Measurements from ENCODE around the gene SLC12A4. TPM values are rescaled to one million over a fixed set of nuclear protein-coding genes. Genes with fewer than 3 reads are reported as not detected.
A peak's percentile ranks its signal among the peaks of the same experiment; 100 is the strongest.
"Not testable (repeated sequence)": the region's sequence is repeated elsewhere in the genome, so short reads cannot be mapped to it uniquely, and the experiment has no call there.

Gene SLC12A4
- total RNA-seq, 1 donor from 2014 or later: 8.8 TPM

- Histone ChIP-seq H3K9me3 (ENCODE audit: low read depth) (no peaks in the 10 kb centered on the region), H2AFZ (replicated peaks) (no peak overlapping the region), H4K20me1 (ENCODE audit: low read depth) (no peaks in the 10 kb centered on the region), H3K36me3 (no peaks in the 10 kb centered on the region), H3K4me3 (no peak overlapping the region), H3F3A (ENCODE audit: low read depth) (no peaks in the 10 kb centered on the region), H3K79me2 (ENCODE audit: low read depth) (no peaks in the 10 kb centered on the region), H3K27ac (no peak overlapping the region), H3K4me2 (no peak overlapping the region), H3K27me3 (no peaks in the 10 kb centered on the region), H3K4me1 (no peaks in the 10 kb centered on the region), H3K9ac (no peak overlapping the region)
- Mint-ChIP-seq H3K9me3 (peaks cover 2% of the 10 kb centered on the region), H3K27ac (no peak overlapping the region), H3K4me3 (no peak overlapping the region), H3K4me1 (peaks cover 3% of the 10 kb centered on the region), H3K27me3 (ENCODE audit: insufficient read depth, low read depth) (peaks cover 2% of the 10 kb centered on the region), H3K36me3 (no peaks in the 10 kb centered on the region)
- TF ChIP-seq EZH2phosphoT487 (IDR thresholded peaks at IDR 0.05): no peak
- no peak for TF ChIP-seq EZH2 (IDR thresholded peaks at IDR 0.05)
- no peak for TF ChIP-seq CTCF (IDR thresholded peaks at IDR 0.05)
- no peak for DNase-seq (ENCODE audit: low spot score)
These were observed 34.6 kb upstream of the SLC12A4 start for GRCh38 chr16:68003031-68003430.

GRCh38 chr16:68000450-68000849 is 32.0 kb upstream of the SLC12A4 start:
- Mint-ChIP-seq H3K4me3 (no peak overlapping the region), H3K27ac (peak overlapping the region; percentile 72), H3K9me3 (peaks cover 2% of the 10 kb centered on the region), H3K36me3 (no peaks in the 10 kb centered on the region), H3K4me1 (peaks cover 3% of the 10 kb centered on the region), H3K27me3 (ENCODE audit: insufficient read depth, low read depth) (peaks cover 8% of the 10 kb centered on the region)
- no peaks in the 10 kb centered on the region for H3K79me2 ChIP-seq (ENCODE audit: low read depth)
- no peak overlapping the region for H3K9ac ChIP-seq
- TF ChIP-seq EZH2 (IDR thresholded peaks at IDR 0.05): no peak
- no peaks in the 10 kb centered on the region for H3K36me3 ChIP-seq
- no peak overlapping the region for H3K27ac ChIP-seq
- no peaks in the 10 kb centered on the region for H3K9me3 ChIP-seq (ENCODE audit: low read depth)
- H3K4me1 ChIP-seq: no peaks in the 10 kb centered on the region
- H4K20me1 ChIP-seq (ENCODE audit: low read depth): no peaks in the 10 kb centered on the region
- no peak overlapping the region for H3K4me3 ChIP-seq
- H2AFZ ChIP-seq (replicated peaks): no peak overlapping the region
- no peak overlapping the region for H3K4me2 ChIP-seq
- no peaks in the 10 kb centered on the region for H3F3A ChIP-seq (ENCODE audit: low read depth)
- DNase-seq (ENCODE audit: low spot score): no peak
- no peaks in the 10 kb centered on the region for H3K27me3 ChIP-seq

GRCh38 chr16:67999985-68000384 is 31.5 kb upstream of the SLC12A4 start:
- peaks cover 8% of the 10 kb centered on the region for H3K27me3 Mint-ChIP-seq (ENCODE audit: insufficient read depth, low read depth)
- H3K4me1 Mint-ChIP-seq: peaks cover 3% of the 10 kb centered on the region
- peaks cover 2% of the 10 kb centered on the region for H3K9me3 Mint-ChIP-seq
- DNase-seq (ENCODE audit: low spot score): no peak
- Histone ChIP-seq H2AFZ (replicated peaks) (no peak overlapping the region), H3K36me3 (no peaks in the 10 kb centered on the region), H4K20me1 (ENCODE audit: low read depth) (no peaks in the 10 kb centered on the region), H3K4me2 (no peak overlapping the region), H3F3A (ENCODE audit: low read depth) (no peaks in the 10 kb centered on the region), H3K79me2 (ENCODE audit: low read depth) (no peaks in the 10 kb centered on the region), H3K9ac (no peak overlapping the region), H3K4me3 (no peak overlapping the region), H3K27ac (no peak overlapping the region), H3K9me3 (ENCODE audit: low read depth) (no peaks in the 10 kb centered on the region), H3K4me1 (no peaks in the 10 kb centered on the region), H3K27me3 (no peaks in the 10 kb centered on the region)
- no peak overlapping the region for H3K27ac Mint-ChIP-seq
- no peak overlapping the region for H3K4me3 Mint-ChIP-seq
- no peaks in the 10 kb centered on the region for H3K36me3 Mint-ChIP-seq
- TF ChIP-seq EZH2phosphoT487 (IDR thresholded peaks at IDR 0.05) (no peak), CTCF (IDR thresholded peaks at IDR 0.05) (no peak), EZH2 (IDR thresholded peaks at IDR 0.05) (no peak)

GRCh38 chr16:67998779-67999688 is 30.6 kb upstream of the SLC12A4 start, which contains the start of gene DPEP2:
DPEP2 (minus strand) TSS chr16:67999484; CDS start chr16:67993212, 6,272 bp downstream.
- not testable (repeated sequence) for H4K20me1 ChIP-seq (ENCODE audit: low read depth); H3K36me3 ChIP-seq; H3K36me3 Mint-ChIP-seq; H3K4me3 Mint-ChIP-seq; DNase-seq (ENCODE audit: low spot score); H3F3A ChIP-seq (ENCODE audit: low read depth); H3K4me3 ChIP-seq; H3K27ac ChIP-seq; H3K79me2 ChIP-seq (ENCODE audit: low read depth); H3K9me3 Mint-ChIP-seq; H3K4me1 Mint-ChIP-seq; H3K9ac ChIP-seq; H3K4me1 ChIP-seq; H3K4me2 ChIP-seq; H3K9me3 ChIP-seq (ENCODE audit: low read depth); H3K27me3 Mint-ChIP-seq (ENCODE audit: insufficient read depth, low read depth); H3K27me3 ChIP-seq
- H3K27ac Mint-ChIP-seq: peak within 1 kb of the TSS; percentile 5
- peak within 1 kb of the TSS; percentile 15 for H2AFZ ChIP-seq (replicated peaks)

- not testable (repeated sequence) for H3K27ac ChIP-seq; H4K20me1 ChIP-seq (ENCODE audit: low read depth); H3K9me3 ChIP-seq (ENCODE audit: low read depth); H3K4me1 Mint-ChIP-seq; H3K36me3 Mint-ChIP-seq; H3K27me3 Mint-ChIP-seq (ENCODE audit: insufficient read depth, low read depth); H3K4me1 ChIP-seq; H3F3A ChIP-seq (ENCODE audit: low read depth); H3K9me3 Mint-ChIP-seq; H3K27me3 ChIP-seq; H3K9ac ChIP-seq; H3K4me3 ChIP-seq; H3K36me3 ChIP-seq; DNase-seq (ENCODE audit: low spot score); H3K79me2 ChIP-seq (ENCODE audit: low read depth); H3K4me2 ChIP-seq; H3K27ac Mint-ChIP-seq; H3K4me3 Mint-ChIP-seq
- peak overlapping the region; percentile 15 for H2AFZ ChIP-seq (replicated peaks)
These were observed 29.9 kb upstream of the SLC12A4 start for GRCh38 chr16:67998231-67998778.

Data from neural progenitor cell (in vitro differentiated cells).